Panc1 (cell line): ENCODE data around the gene PTS. TPM values are rescaled to one million over a fixed set of nuclear protein-coding genes. Genes with fewer than 3 reads are reported as not detected.

ENCODE experiments used
- ATAC-seq: fragments of 200-7000 bp; cut with Tn5 transposase; 2 replicates; pipeline ENCODE4 v1.9.1; 2020; ENCODE audit warnings: mild to moderate bottlenecking, moderate library complexity
- BruUV-seq: library from RNA; stranded (reverse); fragments of 400-500 nt; replicated peaks from 2 replicates; lab custom pipeline; 2021; lab: Mats Ljungman, UMichigan
- CTCF ChIA-PET: fragments of 300-600 bp; sonication (Branson Sonifier 250); formaldehyde crosslinking; loops from one replicate; lab custom pipeline; 2022; ENCODE audit warnings: antibody characterized with exemption; lab: Charles Lee
- POLR2A ChIA-PET: fragments of 300-600 bp; sonication (Branson Sonifier 250); formaldehyde crosslinking; loops from one replicate; lab custom pipeline; 2022; ENCODE audit warnings: antibody characterized with exemption; lab: Charles Lee
- DNase-seq: peaks from one replicate; pipeline ENCODE4 v3.0.0-alpha.2; 2010; ENCODE audit warnings: low read depth, low spot score
- H3K27ac ChIP-seq: 2 replicates; pipeline ENCODE4 v1.5.1; 2011; ENCODE audit warnings: mild to moderate bottlenecking, low read length, inconsistent platforms
- H3K27me3 ChIP-seq: fragments of 200-500 bp; sonication (Bioruptor generic); 2 replicates; pipeline ENCODE4 v1.6.0; 2014; ENCODE audit warnings: low read length, inconsistent platforms; ENCODE audit not compliant: control insufficient read depth, insufficient read depth
- H3K36me3 ChIP-seq: fragments of 200-500 bp; sonication (Bioruptor generic); 2 replicates; pipeline ENCODE4 v1.5.1; 2014; ENCODE audit warnings: inconsistent platforms, mild to moderate bottlenecking, low read length, moderate library complexity; ENCODE audit not compliant: control insufficient read depth, insufficient read depth
- H3K4me1 ChIP-seq: 2 replicates; pipeline ENCODE4 v1.5.1; 2011; ENCODE audit warnings: inconsistent platforms, mild to moderate bottlenecking, low read length, moderate library complexity; ENCODE audit not compliant: control insufficient read depth, insufficient read depth
- H3K4me3 ChIP-seq, 2 experiments: 2 replicates each; pipeline ENCODE4 v1.5.1; 2011 to 2012; ENCODE audit warnings: low read depth in 2 of 2, low read length in 2 of 2, mild to moderate bottlenecking in 2 of 2, inconsistent platforms in 1 of 2, moderate library complexity in 1 of 2
- H3K9me3 ChIP-seq: fragments of 200-500 bp; sonication (Bioruptor generic); 2 replicates; pipeline ENCODE4 v1.5.1; 2014; ENCODE audit warnings: low read depth, mild to moderate bottlenecking, inconsistent platforms, low read length, moderate library complexity; ENCODE audit not compliant: control insufficient read depth, insufficient read depth
- POLR2AphosphoS5 ChIP-seq: IDR thresholded peaks from 2 replicates; pipeline ENCODE4 v1.6.1; 2012; ENCODE audit warnings: mild to moderate bottlenecking, low read depth, low read length, moderate library complexity
- REST ChIP-seq, 2 experiments: IDR thresholded peaks; 2 replicates each; pipeline ENCODE4 v1.6.1; 2011 to 2012; ENCODE audit warnings: low read depth in 2 of 2, control low read depth in 1 of 2, low read length in 1 of 2, mild to moderate bottlenecking in 1 of 2, moderate library complexity in 1 of 2; ENCODE audit not compliant: insufficient read depth in 1 of 2
- SIN3A ChIP-seq: IDR thresholded peaks from 2 replicates; pipeline ENCODE4 v1.6.1; 2012; ENCODE audit warnings: low read depth, mild to moderate bottlenecking, low read length, moderate library complexity, borderline replicate concordance; ENCODE audit not compliant: insufficient read depth
- TCF7L2 ChIP-seq: IDR thresholded peaks from 2 replicates; pipeline ENCODE4 v1.6.1; 2011; ENCODE audit warnings: mild to moderate bottlenecking, low read depth, low read length, inconsistent platforms
- in situ Hi-C: cut with HindIII; loops from 2 replicates; pipeline ENCODE4 v1.10.0; 2016; ENCODE audit warnings: low sequenced_read_pairs, low pct_unique_long_range_greater_than_20kb
- intact Hi-C: fragments of 100-400 bp; cut with micrococcal nuclease; formaldehyde crosslinking; loops from one replicate; pipeline ENCODE4 v1.10.0; 2022; ENCODE audit not compliant: unreplicated experiment
- total RNA-seq: library from RNA; stranded (reverse); gene quantifications from one replicate; pipeline ENCODE4 v1.2.1, GENCODE V29; 2021; ENCODE audit not compliant: unreplicated experiment
- TF ChIP-seq, protein P1 (sequence below): fragments of 450-650 bp; IDR thresholded peaks from 2 replicates; pipeline ENCODE4 v1.5.1; 2017; ENCODE audit warnings: mild to moderate bottlenecking

Gene PTS
- total RNA-seq, 1 experiment from 2014 or later: 64.2 TPM

DNA sequence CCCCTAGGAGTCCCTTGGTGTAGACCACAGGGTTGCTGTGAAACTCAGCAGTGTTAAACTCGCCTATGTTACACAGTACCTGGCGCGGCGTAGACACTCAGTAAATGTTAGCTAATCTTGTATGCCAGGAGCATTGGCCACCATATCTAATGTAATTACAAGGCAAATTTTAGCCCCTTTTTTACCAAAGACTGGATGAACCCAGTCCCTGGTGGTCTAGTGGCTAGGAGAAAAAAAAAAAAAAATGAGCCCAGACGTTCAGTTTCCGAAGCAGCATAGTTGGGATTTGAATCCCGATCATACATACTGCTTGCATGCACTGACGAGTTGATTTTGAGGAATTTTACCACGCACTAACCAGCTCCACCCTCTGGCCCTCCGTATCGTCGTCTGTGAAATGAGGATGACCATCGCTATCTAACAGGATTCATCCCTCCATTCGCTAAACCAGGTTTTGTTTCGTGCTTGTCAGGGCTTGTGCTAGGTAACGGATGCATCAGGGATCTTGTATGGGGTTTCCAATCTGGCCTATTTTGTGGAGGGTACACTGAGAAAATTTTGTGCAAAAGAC is 688 bp downstream of the PTS start:
- no peak for TF ChIP-seq TCF7L2
- TF ChIP-seq, protein P1, sequence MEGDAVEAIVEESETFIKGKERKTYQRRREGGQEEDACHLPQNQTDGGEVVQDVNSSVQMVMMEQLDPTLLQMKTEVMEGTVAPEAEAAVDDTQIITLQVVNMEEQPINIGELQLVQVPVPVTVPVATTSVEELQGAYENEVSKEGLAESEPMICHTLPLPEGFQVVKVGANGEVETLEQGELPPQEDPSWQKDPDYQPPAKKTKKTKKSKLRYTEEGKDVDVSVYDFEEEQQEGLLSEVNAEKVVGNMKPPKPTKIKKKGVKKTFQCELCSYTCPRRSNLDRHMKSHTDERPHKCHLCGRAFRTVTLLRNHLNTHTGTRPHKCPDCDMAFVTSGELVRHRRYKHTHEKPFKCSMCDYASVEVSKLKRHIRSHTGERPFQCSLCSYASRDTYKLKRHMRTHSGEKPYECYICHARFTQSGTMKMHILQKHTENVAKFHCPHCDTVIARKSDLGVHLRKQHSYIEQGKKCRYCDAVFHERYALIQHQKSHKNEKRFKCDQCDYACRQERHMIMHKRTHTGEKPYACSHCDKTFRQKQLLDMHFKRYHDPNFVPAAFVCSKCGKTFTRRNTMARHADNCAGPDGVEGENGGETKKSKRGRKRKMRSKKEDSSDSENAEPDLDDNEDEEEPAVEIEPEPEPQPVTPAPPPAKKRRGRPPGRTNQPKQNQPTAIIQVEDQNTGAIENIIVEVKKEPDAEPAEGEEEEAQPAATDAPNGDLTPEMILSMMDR: peak; percentile 12
- DNase-seq: no peak
- no peaks in the 10 kb centered on the region for H3K27me3 ChIP-seq
- in situ Hi-C loops (no loop called here), intact Hi-C loops (loop anchor here (10.0 kb wide), 1 partner anchor 1058 kb away; no protein-coding TSS in a partner anchor)
- CTCF ChIA-PET: interaction anchor here (1.0 kb wide), 1 partner anchor 53 kb away, joined by 6 read pairs; no protein-coding TSS in a partner anchor
- ATAC-seq: peak; percentile 75
- no peaks in the 10 kb centered on the region for H3K9me3 ChIP-seq
- no TSS peak for BruUV-seq
- peak overlapping the region; percentile 73 to 96 for H3K4me3 ChIP-seq
- POLR2A ChIA-PET: interaction anchor here (0.7 kb wide), 1 partner anchor 143 kb away, joined by 9 read pairs; no protein-coding TSS in a partner anchor
- peaks cover 7% of the 10 kb centered on the region for H3K4me1 ChIP-seq
- H3K36me3 ChIP-seq: peaks cover 2% of the 10 kb centered on the region; the same call in 1 of the 2 replicates
- peak overlapping the region; percentile 93 for H3K27ac ChIP-seq

- POLR2A ChIA-PET: interaction anchor here (0.6 kb wide), 1 partner anchor 13 kb away, joined by 3 read pairs; no protein-coding TSS in a partner anchor
- Histone ChIP-seq H3K4me1 (peaks cover 7% of the 10 kb centered on the region), H3K27me3 (no peaks in the 10 kb centered on the region), H3K27ac (peak overlapping the region; percentile 93), H3K9me3 (no peaks in the 10 kb centered on the region), H3K36me3 (peaks cover 2% of the 10 kb centered on the region; the same call in 1 of the 2 replicates), H3K4me3 (peak overlapping the region; percentile 73 to 96)
- no peak for DNase-seq
- BruUV-seq: no TSS peak
- no peak for ATAC-seq
- TF ChIP-seq SIN3A (no peak), TCF7L2 (no peak), POLR2AphosphoS5 (no peak), REST (IDR thresholded peaks at IDR 0.05; ENCODE audit: insufficient read depth in 1 of 2, low read depth in 2 of 2, low read length in 1 of 2) (no peak)
- TF ChIP-seq, protein P1: no peak
- in situ Hi-C loops (no loop called here), intact Hi-C loops (loop anchor here (10.0 kb wide), 1 partner anchor 1057 kb away; no protein-coding TSS in a partner anchor)
- CTCF ChIA-PET: interaction anchor here (1.0 kb wide), 1 partner anchor 53 kb away, joined by 6 read pairs; no protein-coding TSS in a partner anchor
These were observed 1.2 kb downstream of the PTS start for GRCh38 chr11:112227471-112227870.
